Measurements from ENCODE around the gene SSBP2.
"Not testable (repeated sequence)": the region's sequence is repeated elsewhere in the genome, so short reads cannot be mapped to it uniquely, and the experiment has no call there.

Gene SSBP2

DNA sequence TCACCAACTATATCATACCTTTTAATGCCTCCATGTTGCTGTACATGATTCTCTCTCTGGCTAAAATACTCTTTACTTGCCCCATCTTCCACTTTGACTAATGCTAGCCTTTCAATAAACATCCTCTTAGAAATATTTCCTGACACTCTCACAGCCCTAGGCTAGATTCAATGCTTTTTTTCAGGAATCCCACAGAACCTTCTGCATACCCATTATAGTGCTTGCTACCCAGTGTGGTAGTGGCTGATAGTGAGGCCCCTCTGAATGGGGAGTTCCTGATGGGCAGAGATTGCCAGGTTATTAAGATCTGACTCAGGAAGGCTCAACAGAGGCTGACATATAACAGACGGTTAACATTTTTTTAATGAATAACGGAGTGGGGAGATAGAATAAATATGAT is 11.6 kb downstream of the SSBP2 start:
- DNase-seq (ENCODE audit: low read depth in 2 of 2) = no peak

DNA sequence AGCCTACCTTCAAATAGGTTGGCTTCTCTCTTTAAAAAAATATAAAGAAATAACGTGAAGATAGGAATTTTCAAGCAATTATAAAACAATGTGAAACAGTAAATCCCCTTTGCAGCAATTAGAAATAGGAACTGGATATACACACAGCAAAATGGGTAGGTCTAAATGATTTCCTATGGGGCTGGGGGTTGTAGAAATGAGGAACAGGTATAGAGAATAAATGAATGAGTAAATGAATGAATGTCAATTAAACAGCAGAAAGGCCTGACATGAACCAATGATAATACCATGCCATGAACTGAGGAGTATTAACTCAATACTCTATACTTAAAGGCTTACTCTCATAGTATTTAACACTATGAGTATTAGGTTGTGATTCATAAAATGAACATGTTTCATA is 21.6 kb downstream of the SSBP2 start:
- DNase-seq (ENCODE audit: low read depth in 2 of 2) = no peak

DNA sequence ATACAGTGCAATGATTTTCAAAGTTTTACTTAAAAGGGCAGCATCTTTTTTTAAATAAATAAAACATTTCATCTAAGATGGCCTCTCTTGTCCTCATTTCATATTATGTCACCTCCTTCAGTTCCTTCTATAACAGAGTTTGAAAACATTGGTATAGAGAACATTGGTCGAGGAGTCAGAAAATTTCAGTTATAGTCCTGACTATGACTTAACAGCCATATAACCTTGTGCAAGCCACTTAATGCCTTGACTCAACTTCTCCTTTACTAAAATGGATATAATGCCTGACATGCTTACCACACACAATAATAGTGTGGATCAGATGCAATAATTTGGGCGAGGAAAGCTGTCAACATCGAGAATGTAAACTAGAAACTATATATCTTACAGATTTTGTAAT is 22.6 kb downstream of the SSBP2 start:
- DNase-seq (ENCODE audit: low read depth in 2 of 2) = no peak

DNA sequence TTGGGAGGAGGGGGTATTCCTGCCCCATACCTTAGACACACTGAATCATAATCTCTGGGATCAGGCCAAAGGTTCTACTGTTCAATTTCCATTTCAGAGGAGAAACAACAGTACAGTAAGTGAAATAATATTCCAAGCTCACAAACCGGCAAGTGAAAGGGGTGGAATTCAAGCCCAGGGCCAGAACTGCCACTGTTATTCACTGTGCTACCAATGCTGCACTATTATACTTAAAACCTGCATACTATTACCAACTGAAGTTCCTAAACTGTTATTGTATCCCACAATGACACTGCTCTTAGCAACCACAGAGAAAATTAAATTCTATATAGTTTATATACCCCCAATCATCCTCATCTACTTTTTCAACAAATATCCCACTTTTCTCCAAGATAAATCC is 24.6 kb downstream of the SSBP2 start:
- no peak for DNase-seq (ENCODE audit: low read depth in 2 of 2)

DNA sequence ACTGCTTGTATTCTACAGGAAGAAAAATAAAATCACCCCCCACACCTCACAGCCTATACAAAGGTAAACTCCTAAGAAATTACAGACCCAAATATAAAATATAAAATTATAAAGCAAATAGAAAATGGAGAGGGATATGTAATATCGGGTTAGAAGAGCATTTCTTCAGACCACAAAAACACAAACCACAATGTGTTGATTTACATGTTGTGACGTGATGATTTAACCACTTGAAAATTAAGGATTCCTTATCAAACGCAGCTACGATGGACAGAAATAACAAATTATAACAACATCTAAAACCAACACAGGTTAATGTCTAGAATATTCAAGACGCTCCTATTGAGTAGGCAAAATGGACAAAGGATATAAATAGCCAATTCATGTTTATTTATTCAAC is 26.3 kb downstream of the SSBP2 start:
- DNase-seq (ENCODE audit: low read depth in 2 of 2) = no peak

DNA sequence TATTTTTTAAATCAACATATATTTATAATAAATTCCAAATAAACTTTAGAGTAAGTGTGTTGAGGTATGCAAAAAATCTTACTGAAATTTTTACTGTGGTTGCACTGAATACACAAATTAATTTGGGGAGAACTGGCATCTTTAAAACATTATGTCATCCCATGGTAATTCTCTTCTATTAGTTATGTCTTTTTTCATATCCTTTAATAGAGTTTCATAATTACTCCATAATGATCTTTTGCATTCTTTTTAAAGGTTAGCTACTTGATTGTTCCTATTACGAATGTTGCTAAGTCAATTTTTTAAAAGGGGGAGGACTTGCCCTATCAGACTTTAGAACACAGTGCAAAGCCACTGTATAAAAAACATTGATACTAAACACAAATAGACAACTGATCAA is 26.8 kb downstream of the SSBP2 start:
- DNase-seq (ENCODE audit: low read depth in 2 of 2) = no peak

DNA sequence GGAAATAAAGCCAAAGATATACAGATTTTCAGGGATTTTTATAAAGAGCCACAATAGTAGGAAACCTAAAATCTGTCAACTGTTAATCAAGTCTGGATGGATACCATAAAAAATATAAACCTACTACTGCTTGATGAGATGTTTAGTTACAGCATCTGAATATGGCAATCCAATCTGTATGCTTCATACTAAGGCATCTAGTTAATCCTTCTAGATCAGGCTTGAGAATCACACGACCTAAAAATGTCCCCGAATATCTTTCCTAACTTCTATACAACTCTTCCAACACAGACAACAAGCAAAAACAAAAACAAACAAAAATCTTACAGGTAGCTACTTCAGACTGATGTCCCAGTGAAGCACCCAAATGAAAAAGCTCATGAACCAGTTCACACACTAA is 29.8 kb downstream of the SSBP2 start:
- DNase-seq (ENCODE audit: low read depth in 2 of 2) = no peak

DNA sequence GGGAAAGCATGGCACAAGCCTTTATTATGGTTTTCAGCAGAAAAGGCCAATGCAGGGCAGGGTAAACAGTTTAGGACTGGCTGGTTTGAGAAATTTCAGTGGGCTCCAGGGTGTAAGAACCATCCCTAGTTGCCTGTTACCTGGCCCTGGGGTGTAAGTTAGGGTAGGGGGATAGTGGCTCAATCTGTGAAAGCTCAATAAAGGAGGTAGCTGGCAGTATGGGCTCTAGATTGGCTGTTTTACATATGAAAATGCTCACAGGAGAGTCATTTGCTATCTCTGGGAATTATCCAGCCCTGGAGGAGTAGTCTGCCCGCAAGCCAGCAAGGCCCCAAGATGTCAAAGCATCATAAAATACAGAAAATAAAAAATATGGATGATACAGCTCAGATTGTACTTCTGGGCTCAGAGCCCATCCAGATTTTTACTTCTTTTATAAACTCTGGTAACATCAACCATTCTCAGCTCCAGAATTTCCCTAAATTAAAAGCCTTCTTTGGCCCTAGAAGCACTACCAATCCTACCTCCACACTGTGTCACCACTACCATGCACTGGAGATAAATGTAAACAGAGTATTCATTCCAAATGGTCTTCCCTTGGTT is 31.1 kb downstream of the SSBP2 start:
- no peak for DNase-seq (ENCODE audit: low read depth in 2 of 2)

DNA sequence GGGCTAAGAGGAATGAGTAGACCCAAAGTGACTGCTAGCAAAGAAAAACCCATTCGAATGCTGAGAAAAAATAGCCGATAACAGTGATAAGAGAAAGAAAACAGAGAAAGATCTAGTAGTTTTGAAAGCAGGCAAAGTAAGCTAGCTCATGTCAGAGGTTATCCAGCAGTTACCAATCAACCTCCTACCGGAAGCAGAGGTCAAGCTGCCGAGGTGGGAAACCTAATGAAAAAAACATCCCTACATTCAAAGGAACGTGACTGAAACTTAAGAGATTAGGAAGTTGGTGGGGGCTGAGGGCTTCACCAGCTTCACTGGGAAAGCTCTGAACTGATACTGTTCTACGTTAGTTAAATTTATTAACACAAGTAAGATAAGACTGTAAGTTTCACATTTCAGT is 32.6 kb downstream of the SSBP2 start:
- no peak for DNase-seq (ENCODE audit: low read depth in 2 of 2)

DNA sequence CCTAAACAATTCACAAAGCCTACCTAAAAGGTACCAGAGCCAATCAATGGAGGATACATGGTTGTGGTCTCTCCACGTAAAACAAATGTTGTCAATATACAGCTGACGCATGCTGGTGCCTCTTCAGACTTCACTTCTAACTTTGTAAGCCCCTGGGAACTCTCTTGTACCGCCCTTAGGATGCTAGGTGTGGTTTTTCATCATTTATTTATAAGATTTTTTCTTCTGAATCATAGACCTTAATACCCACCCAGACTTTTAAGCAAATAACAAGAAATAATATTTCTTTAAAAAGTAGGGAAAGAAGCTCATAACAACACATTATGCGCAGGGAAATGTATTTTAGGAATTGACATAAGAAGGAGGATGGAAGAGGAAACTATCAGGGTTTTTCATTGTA is 33.0 kb downstream of the SSBP2 start:
- no peak for DNase-seq (ENCODE audit: low read depth in 2 of 2)

DNA sequence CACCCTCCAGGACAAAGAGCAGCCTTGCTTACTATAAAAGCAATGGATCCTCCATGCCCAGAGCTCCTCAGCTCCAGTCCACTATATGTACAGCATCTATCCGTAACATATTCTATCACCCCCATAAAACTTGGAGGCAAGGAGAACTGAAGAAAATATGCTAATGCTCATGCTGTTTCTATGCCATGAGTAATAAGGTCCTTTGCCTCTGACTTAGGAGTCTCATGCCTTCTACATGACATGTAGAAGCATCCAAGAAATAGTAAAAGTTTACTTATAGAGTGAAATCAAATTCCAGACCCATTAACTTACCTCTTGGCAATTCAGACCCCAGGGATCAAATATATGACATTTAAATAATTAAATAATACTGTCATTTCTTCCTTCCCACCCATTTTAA is 33.7 kb downstream of the SSBP2 start:
- no peak for DNase-seq (ENCODE audit: low read depth in 2 of 2)

DNA sequence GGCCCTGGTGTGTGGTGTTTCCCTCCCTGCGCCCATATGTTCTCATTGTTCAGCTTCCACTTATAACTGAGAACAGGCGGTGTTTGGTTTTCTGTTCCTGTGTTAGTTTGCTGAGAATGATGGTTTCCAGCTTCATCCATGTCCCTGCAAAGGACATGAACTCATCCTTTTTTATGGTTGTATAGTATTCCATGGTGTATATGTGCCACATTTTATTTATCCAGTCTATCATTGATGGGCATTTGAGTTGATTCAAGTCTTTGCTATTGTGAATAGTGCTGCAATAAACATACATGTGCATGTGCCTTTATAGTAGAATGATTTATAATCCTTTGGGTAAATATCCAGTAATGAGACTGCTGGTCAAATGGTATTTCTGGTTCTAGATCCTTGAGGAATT is 36.8 kb downstream of the SSBP2 start:
- DNase-seq (ENCODE audit: low read depth in 2 of 2) = not testable (repeated sequence)

DNA sequence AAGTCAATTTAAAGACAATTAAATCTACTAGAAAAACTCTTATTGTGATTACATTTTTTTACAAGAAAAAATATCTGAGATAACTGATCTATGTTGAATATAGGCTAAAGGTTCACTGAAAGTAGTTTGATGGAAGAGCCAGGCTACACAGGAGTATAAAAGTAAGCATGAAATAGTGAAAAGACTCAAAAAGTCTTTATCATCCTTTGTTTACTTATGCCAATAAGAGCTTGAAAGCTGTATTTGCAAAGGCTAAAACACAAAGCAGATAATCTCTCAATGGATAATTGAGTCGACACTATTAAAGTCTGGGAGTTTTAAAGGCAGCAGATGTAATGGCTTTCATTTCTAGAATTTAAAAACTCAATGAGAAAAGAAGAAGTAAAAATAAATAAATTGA is 42.0 kb downstream of the SSBP2 start:
- no peak for DNase-seq (ENCODE audit: low read depth in 2 of 2)

DNA sequence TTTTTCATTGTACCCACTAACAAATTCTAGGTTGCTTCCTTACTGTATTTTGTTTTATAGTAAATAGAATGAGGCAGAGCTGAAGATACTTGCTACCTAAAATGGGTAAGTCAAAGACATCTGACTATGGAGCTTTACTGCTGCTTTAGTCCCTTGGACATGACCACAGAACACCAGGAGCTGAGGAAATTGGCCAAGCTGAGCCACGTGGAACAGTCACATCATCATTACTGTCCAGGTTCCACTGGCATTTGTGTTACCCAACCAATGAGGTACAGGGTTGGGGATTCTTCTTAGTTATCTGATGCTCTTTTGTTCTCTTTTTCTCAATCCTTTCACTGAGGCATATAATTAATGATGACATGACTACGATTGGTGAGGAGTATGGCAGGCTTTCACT is 47.1 kb downstream of the SSBP2 start:
- no peak for DNase-seq (ENCODE audit: low read depth in 2 of 2)

DNA sequence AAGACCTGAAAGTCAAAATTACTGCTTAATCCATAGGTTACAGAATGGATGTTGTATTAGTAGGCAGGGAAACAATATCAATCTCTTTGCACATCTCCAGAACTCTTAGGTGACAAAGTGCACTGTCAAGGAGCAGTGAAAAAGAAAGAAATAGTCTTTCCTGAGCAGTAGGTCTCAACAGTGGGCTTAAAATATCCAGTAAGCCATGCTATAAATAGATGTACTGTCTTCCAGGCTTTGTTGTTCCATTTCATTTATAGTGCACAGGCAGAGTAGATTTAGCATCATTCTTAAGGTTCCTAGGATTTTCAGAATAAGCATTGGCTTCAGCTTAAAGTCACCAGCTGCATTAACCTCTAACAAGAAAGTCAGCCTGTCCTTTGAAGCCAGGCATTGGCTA is 50.7 kb downstream of the SSBP2 start:
- DNase-seq (ENCODE audit: low read depth in 2 of 2) = no peak

DNA sequence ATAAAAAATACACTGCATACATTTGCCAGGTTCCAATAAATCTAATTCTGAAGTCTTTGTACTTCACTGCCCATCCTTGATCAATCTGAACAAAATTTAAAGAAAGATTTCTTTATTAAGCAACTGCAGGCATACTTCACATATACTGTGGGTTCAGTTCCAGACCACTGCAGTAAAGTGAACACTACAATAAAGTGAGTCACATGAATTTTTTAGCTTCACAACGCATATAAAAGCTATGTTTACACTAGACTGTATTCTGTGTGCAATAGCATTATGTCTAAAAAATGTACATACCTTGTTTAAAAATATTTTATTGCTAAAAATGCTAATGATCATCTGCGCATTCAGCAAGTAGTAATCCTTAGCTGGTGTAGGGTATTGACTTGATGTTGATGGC is 52.1 kb downstream of the SSBP2 start:
- DNase-seq (ENCODE audit: low read depth in 2 of 2) = no peak

DNA sequence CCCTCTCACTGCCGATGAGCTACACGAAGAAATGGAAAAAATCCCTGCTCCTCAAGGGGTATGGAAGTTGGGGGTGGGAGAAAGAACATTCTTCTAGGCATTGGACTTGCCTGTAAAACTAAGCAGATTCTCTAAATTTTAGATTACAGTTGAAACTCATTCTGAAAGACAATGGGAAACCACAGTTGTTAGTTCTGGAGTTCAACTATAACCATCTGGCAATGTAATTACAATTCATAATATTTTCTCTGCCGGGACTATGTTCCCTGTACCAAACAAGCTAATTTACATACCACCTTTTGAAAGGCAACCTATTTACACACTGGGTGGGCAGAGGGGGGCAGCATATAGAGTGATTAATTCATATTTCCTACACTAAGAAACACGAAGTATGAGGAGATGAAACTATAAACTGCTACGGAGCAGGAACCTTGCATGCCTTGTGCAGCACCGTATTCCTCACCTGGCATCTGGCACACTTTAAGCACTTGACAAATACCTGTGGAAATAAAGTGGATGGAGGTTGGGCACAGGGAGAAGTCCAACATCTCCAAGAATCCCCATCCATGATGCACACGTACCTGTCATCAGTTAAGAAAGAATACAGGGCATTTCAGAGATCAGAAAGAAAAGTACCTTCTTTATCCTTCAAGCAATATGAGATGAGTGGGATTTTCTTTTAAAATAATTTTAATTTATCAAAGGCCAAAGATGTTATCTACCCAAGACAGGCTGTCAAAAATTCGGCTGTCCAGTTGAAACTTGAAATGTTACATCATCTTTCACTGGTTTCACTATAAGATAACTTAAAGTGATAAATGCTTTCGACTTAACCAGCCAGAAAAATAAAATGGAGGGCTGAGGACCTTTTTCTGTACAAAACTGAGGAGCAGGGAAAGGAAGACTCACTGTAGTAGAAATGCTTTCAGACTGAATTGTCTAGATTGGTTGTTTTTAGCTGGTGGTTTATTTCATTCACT is 54.2 kb downstream of the SSBP2 start:
- no peak for DNase-seq (ENCODE audit: low read depth in 2 of 2)

DNA sequence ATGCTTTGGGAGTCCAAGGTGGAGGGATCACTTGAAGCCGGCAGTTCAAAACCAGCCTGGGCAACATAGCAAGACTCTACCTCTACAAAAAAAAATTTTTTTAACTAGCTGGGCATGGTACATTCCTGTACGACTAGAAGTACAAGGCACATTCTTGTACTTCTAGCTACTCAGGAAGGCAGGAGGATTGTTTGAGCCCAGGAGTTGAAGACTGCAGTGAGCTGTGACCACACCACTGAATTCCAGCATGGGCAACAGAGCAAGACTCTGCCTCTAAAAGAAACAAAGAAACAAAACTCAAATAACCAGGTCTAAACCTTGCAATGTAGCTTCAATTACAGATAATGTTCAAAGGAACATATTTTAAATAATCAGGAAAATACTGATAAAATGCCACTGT is 56.2 kb downstream of the SSBP2 start:
- DNase-seq (ENCODE audit: low read depth in 2 of 2) = no peak

DNA sequence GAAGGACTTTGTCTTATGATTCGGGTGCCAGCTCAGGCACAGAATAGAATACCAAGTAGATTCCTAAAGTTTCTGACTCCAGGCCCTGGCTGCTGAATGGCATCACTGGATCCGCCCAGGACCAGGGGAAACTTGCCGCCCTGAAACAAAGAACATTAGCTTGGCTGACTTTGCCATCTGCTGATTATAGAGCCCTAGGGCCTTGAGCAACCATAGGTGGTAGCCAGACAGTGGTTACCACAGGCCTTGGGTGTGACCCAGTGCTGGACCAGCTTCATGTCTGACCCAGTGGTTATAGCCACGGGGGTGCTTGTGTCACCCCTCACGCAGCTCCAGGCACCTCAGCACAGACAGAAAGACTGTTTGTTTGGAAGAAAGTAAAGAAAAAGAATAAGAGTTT is 62.7 kb downstream of the SSBP2 start:
- DNase-seq (ENCODE audit: low read depth in 2 of 2) = no peak

DNA sequence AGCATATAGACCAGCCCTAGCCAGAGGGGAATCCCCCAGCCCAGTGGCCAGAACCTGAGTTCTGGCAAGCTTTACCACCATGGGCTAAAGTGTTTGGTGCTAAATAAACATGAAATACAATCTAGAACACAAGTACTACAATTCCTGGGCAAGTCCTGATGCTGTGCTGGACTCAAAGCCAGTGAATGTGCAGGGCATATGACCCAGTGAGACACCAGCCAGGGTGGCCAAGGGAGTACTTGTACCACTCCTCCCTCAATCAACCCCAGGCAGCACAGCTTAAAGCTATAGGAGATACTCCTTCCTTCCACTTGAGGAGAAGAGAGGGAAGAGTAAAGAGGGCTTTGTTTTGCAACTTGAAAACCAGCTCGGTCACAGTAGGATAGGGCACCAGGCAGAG is 63.6 kb downstream of the SSBP2 start:
- no peak for DNase-seq (ENCODE audit: low read depth in 2 of 2)

DNA sequence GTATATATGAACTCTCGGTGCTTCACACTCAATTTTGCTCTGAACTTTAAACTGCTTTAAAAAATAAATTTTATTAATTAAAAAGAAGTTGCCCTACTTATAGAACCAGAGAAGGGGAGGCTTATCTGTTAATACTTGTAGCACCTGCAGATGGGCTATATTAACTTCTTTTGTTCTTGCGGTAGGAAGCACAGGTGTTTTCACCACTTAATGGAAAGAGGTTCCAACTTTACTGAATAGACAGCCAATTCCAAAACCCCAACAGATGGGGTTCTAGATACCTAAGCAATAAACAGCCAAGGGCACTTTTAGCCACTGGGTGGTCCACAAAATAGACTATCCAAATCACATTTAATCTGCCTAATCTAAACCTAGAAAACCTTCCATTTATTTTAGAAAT is 65.4 kb downstream of the SSBP2 start:
- no peak for DNase-seq (ENCODE audit: low read depth in 2 of 2)

DNA sequence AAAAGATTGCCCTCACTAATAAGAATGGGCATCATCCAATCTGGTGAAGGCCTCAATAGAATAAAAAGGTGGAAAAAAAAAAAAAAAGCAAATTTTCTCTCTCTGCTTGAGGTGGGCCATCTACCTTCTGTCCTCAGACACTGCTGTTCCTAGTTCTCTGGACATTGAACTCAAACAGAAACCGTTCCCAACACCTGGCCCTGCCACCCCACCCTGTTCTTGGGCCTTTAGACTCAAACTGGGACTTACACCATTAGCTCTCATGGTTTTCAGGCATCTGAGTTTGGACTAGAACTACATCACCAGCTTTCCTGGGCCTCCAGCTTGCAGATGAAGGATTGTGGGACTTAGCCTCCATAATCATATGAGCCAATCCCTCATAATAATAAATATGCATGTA is 71.0 kb downstream of the SSBP2 start:
- DNase-seq (ENCODE audit: low read depth in 2 of 2) = no peak

DNA sequence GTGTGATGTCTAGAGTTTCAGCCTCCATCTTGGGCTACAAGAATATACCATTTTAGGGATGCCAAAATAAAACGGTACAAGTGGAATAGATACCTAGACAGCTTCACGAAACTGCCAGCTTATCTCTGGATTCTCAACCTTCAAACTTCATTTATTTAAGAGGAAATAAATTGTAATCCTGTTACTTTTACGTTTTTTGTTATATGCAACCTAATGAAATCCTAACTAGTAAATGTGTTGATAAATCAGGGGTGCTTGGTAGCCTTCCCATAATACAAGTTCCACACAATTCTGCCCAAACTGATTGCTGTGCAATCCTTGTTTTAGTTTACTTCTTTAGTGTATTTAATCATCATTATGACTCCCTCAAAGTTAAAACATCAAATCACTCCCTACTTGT is 75.5 kb downstream of the SSBP2 start:
- no peak for DNase-seq (ENCODE audit: low read depth in 2 of 2)

DNA sequence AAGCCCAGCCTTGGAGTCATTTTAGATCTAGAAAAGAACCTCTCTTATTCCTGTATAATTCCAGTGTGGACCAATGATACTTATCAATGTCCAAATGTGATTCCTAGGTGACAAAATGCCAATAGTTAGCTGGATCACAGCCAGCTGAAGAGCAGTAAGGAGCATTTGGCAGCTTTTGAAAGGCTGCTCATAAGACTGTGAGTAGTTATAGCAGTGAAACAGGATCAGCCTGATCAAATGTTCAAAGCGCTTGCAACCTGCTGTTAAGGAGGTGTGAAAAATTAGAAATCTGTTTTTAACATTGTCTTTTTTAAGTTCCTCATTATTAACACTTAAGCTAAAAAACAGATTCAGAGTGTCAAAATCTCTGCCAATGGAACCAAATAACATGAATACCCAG is 85.1 kb downstream of the SSBP2 start:
- no peak for DNase-seq (ENCODE audit: low read depth in 2 of 2)

All from stimulated activated CD8-positive, alpha-beta memory T cell treated with anti-CD3 and anti-CD28 coated beads, Interleukin-15, amount 100 ng/mL, for 4 hours (primary cell).